ENCODE measurements around the gene CEBPZOS. TPM values are rescaled to one million over a fixed set of nuclear protein-coding genes. Genes with fewer than 3 reads are reported as not detected.

CEBPZOS gene
- total and polyA plus RNA-seq, 2 of the 8 experiments (the other 6 are each of a cell fraction or from before 2014, with no cell fraction given) = 27.3 to 43.5 TPM

DNA sequence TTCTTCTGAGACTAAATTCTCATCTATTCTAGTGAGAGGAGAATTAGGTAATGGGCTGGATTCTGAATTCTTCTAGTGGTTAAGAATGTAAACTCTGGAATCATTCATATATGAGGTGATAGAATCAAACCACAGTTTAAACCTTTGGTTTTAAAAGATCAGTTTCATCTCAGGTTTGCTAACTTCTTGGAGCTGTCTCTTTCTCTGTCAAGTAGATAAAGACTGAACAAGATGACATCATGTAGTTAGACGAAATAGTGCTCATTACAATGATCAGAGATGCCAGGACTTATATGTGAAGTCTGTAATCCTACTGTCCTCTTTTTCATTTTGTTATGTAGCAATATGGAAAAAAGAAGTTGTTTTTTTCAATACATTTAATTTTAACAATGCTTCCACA, 4.9 kb downstream of the CEBPZOS start:
- Histone ChIP-seq H2BK120ac (replicated peaks; ENCODE audit: low read depth, low read length) (no peak overlapping the region), H3K23me2 (ENCODE audit: low read depth, low read length) (peaks cover 4% of the 10 kb centered on the region), H2BK5ac (ENCODE audit: low read depth, low read length) (no peak overlapping the region), H2BK15ac (ENCODE audit: low read length) (no peak overlapping the region), H3K36me3 (ENCODE audit: control insufficient read depth in 2 of 4, insufficient read depth in 4 of 4, low read length in 3 of 4) (peaks cover 4 to 50% (median 34%) of the 10 kb centered on the region in 4 experiments; a peak in 6 of 8 replicates), H3K79me2 (ENCODE audit: control insufficient read depth in 1 of 2, insufficient read depth in 2 of 2, low read length in 2 of 2) (peaks cover 5 to 37% of the 10 kb centered on the region in 2 experiments; a peak in 3 of 4 replicates), H3K56ac (replicated peaks; ENCODE audit: insufficient read length, low read depth, low read length) (no peak overlapping the region), H3K9me3 (ENCODE audit: insufficient read depth in 2 of 2, low read depth in 1 of 2, low read length in 1 of 2) (peaks cover 8 to 9% of the 10 kb centered on the region in 2 experiments), H3K4me2 (ENCODE audit: insufficient read depth in 1 of 2, low read depth in 2 of 2, low read length in 2 of 2) (no peak overlapping the region), H4K20me1 (replicated peaks in 1 of 2; ENCODE audit: control insufficient read depth in 1 of 2, insufficient read depth in 2 of 2, low read length in 2 of 2) (peaks cover 0 to 2% of the 10 kb centered on the region in 2 experiments), H3K4me3 (ENCODE audit: extremely low read depth in 1 of 4, insufficient read depth in 2 of 4, low read depth in 3 of 4, low read length in 4 of 4) (no peak overlapping the region), H4K91ac (replicated peaks; ENCODE audit: insufficient read length, low read length) (no peak overlapping the region), H4K8ac (ENCODE audit: extremely low read depth, insufficient read depth, low read length) (no peak overlapping the region), H3K18ac (ENCODE audit: extremely low read depth, low read length) (no peak overlapping the region), H3K14ac (ENCODE audit: insufficient read length) (no peak overlapping the region), H3K27ac (ENCODE audit: low read depth, low read length) (no peak overlapping the region), H3K79me1 (ENCODE audit: low read depth, low read length) (no peaks in the 10 kb centered on the region), H3K27me3 (replicated peaks in 1 of 4; ENCODE audit: control insufficient read depth in 3 of 4, extremely low read depth in 1 of 4, insufficient read depth in 3 of 4, low read length in 3 of 4) (no peaks in the 10 kb centered on the region), H3K9ac (replicated peaks in 1 of 4; ENCODE audit: extremely low read depth in 1 of 4, low read depth in 3 of 4, low read length in 3 of 4) (no peak overlapping the region), H2AK5ac (ENCODE audit: low read depth, low read length) (no peak overlapping the region), H3K4ac (replicated peaks; ENCODE audit: insufficient read length, low read depth, low read length) (no peak overlapping the region), H2BK20ac (ENCODE audit: low read length) (no peak overlapping the region), H4K5ac (ENCODE audit: insufficient read length, low read depth, low read length) (no peak overlapping the region), H3K4me1 (replicated peaks in 1 of 4; ENCODE audit: control insufficient read depth in 3 of 4, insufficient read depth in 4 of 4, low read length in 3 of 4) (peaks cover 0 to 17% (median 3%) of the 10 kb centered on the region in 4 experiments; a peak in 4 of 7 replicates), H2BK12ac (ENCODE audit: low read depth, low read length) (no peak overlapping the region), H3K23ac (ENCODE audit: insufficient read length) (no peak overlapping the region), H2AFZ (ENCODE audit: low read length) (no peak overlapping the region)
- DNase-seq (ENCODE audit: low read depth in 1 of 2, low spot score in 2 of 2) (no peak), FAIRE-seq (no peak)
- 94% methylated on average over 1 of the region's 1 CpG; no CpG with 5 or more reads in 1 of the 2 experiments for WGBS, 2 experiments (ENCODE audit: extremely low coverage in 1 of 2, insufficient coverage in 1 of 2, insufficient read length in 1 of 2, insufficient replicate concordance in 2 of 2, low coverage in 1 of 2, low lambda C conversion rate in 2 of 2, missing lambda C conversion rate in 1 of 2)
- ChIA-PET POLR2A (ENCODE audit: partially characterized antibody) (interaction anchor here (0.5 to 3.1 kb wide), 6 partner anchors 11 to 209 kb away, joined by 3 to 26 read pairs (median 4); partner anchors contain the start of genes CEBPZ, NDUFAF7 and SULT6B1), CTCF (ENCODE audit: partially characterized antibody) (interaction anchor here (0.6 to 1.5 kb wide), 4 partner anchors 10 to 33 kb away, joined by 3 to 5 read pairs (median 3); partner anchors contain the start of gene SULT6B1)
- TF ChIP-seq KDM4A (IDR thresholded peaks at IDR 0.05; ENCODE audit: low read depth, low read length, severe bottlenecking) (no peak), NRF1 (IDR thresholded peaks at IDR 0.05; ENCODE audit: low read depth, low read length) (no peak), BRCA1 (IDR thresholded peaks at IDR 0.05; ENCODE audit: low read depth, low read length) (no peak), SAP30 (IDR thresholded peaks at IDR 0.05; ENCODE audit: insufficient read depth, insufficient replicate concordance, low read length) (no peak), ASH2L (IDR thresholded peaks at IDR 0.05; ENCODE audit: low read length) (no peak), KDM5A (IDR thresholded peaks at IDR 0.05; ENCODE audit: low read length) (no peak), CEBPB (IDR thresholded peaks at IDR 0.05; ENCODE audit: low read depth, low read length) (no peak), FOSL1 (IDR thresholded peaks at IDR 0.05; ENCODE audit: insufficient read depth, low read depth, low read length) (no peak)

Measured in H1 (cell line).